IMR-90 (cell line): ENCODE results near the gene NEGR1. TPM values are rescaled to one million over a fixed set of nuclear protein-coding genes. Genes with fewer than 3 reads are reported as not detected.

Source experiments
- ATAC-seq: fragments of 200-7000 bp; cut with Tn5 transposase; 2 replicates; pipeline ENCODE4 v1.9.1; 2020; ENCODE audit warnings: low read depth, mild to moderate bottlenecking, moderate library complexity
- BruUV-seq: library from RNA; stranded (reverse); fragments of 400-500 nt; replicated peaks from 2 replicates; lab custom pipeline; 2021; lab: Mats Ljungman, UMichigan
- CTCF ChIA-PET: fragments of 300-600 bp; formaldehyde crosslinking; extraction: SDS; loops from one replicate; lab custom pipeline; 2021; ENCODE audit warnings: antibody characterized with exemption; lab: Yijun Ruan, JAX
- POLR2A ChIA-PET: fragments of 300-600 bp; sonication (Branson Sonifier 250); formaldehyde crosslinking; loops from one replicate; lab custom pipeline; 2022; ENCODE audit warnings: antibody characterized with exemption; ENCODE audit not compliant: unreplicated experiment; lab: Charles Lee
- DNase-seq: peaks from one replicate; pipeline ENCODE4 v3.0.0; 2013
- H2AFZ ChIP-seq: replicated peaks from 2 replicates; pipeline ENCODE3; 2013; ENCODE audit warnings: low read length, mild to moderate bottlenecking; ENCODE audit not compliant: poor library complexity
- H2AK5ac ChIP-seq: 2 replicates; pipeline ENCODE4 v1.6.1; 2013; ENCODE audit warnings: low read depth, low read length, inconsistent platforms
- H2AK9ac ChIP-seq: replicated peaks from 2 replicates; pipeline ENCODE3; 2013; ENCODE audit warnings: mild to moderate bottlenecking, low read depth, low read length, moderate library complexity; ENCODE audit not compliant: poor library complexity
- H2BK120ac ChIP-seq: 2 replicates; pipeline ENCODE4 v1.6.1; 2013; ENCODE audit warnings: low read depth, low read length, inconsistent platforms
- H2BK15ac ChIP-seq: 3 replicates; pipeline ENCODE4 v1.6.1; 2013; ENCODE audit warnings: low read depth, low read length, inconsistent platforms
- H2BK20ac ChIP-seq: 2 replicates; pipeline ENCODE4 v1.6.1; 2013; ENCODE audit warnings: low read depth, mild to moderate bottlenecking, inconsistent platforms, low read length, moderate library complexity
- H2BK5ac ChIP-seq: 2 replicates; pipeline ENCODE4 v1.6.1; 2013; ENCODE audit warnings: mild to moderate bottlenecking, low read depth, low read length, inconsistent platforms; ENCODE audit not compliant: poor library complexity, severe bottlenecking
- H3K14ac ChIP-seq: replicated peaks from 2 replicates; pipeline ENCODE4 v1.6.1; 2013; ENCODE audit warnings: low read depth, low read length, inconsistent platforms
- H3K18ac ChIP-seq: 2 replicates; pipeline ENCODE4 v1.6.1; 2013; ENCODE audit warnings: low read depth, low read length, control low read depth
- H3K23ac ChIP-seq: 2 replicates; pipeline ENCODE4 v1.6.1; 2013; ENCODE audit warnings: low read depth, low read length, inconsistent platforms
- H3K27ac ChIP-seq: 2 replicates; pipeline ENCODE4 v1.5.1; 2013; ENCODE audit warnings: mild to moderate bottlenecking, control low read depth, low read length; ENCODE audit not compliant: insufficient read depth
- H3K27me3 ChIP-seq: 2 replicates; pipeline ENCODE4 v1.6.1; 2013; ENCODE audit warnings: low read length; ENCODE audit not compliant: control insufficient read depth, insufficient read depth
- H3K36me3 ChIP-seq: 2 replicates; pipeline ENCODE4 v1.6.1; 2013; ENCODE audit warnings: low read length, mixed read lengths; ENCODE audit not compliant: control insufficient read depth, insufficient read depth
- H3K4ac ChIP-seq: 2 replicates; pipeline ENCODE4 v1.6.1; 2013; ENCODE audit warnings: low read depth, low read length, inconsistent platforms
- H3K4me1 ChIP-seq: 2 replicates; pipeline ENCODE4 v1.6.1; 2013; ENCODE audit warnings: low read length, mixed read lengths; ENCODE audit not compliant: control insufficient read depth, insufficient read depth
- H3K4me2 ChIP-seq: 2 replicates; pipeline ENCODE4 v1.6.1; 2013; ENCODE audit warnings: low read depth, mild to moderate bottlenecking, control low read depth, low read length, moderate library complexity
- H3K4me3 ChIP-seq: 2 replicates; pipeline ENCODE4 v1.5.1; 2013; ENCODE audit warnings: low read depth, mild to moderate bottlenecking, control low read depth, low read length, moderate library complexity; ENCODE audit not compliant: insufficient read depth
- H3K56ac ChIP-seq: 2 replicates; pipeline ENCODE4 v1.6.1; 2013; ENCODE audit warnings: low read length, inconsistent platforms; ENCODE audit not compliant: insufficient read depth; ENCODE audit errors: extremely low read depth
- H3K79me1 ChIP-seq, 2 experiments: 2 replicates each; pipeline ENCODE4 v1.6.1; 2013; ENCODE audit warnings: low read length in 2 of 2, inconsistent platforms in 1 of 2, low read depth in 1 of 2
- H3K9ac ChIP-seq: 2 replicates; pipeline ENCODE4 v1.6.1; 2013; ENCODE audit warnings: low read depth, low read length, control low read depth
- H3K9me1 ChIP-seq: 2 replicates; pipeline ENCODE4 v1.6.1; 2013; ENCODE audit warnings: low read length, inconsistent platforms; ENCODE audit not compliant: insufficient read depth
- H3K9me3 ChIP-seq: 2 replicates; pipeline ENCODE4 v1.6.1; 2013; ENCODE audit warnings: low read length; ENCODE audit not compliant: control insufficient read depth, insufficient read depth
- H4K20me1 ChIP-seq: 2 replicates; pipeline ENCODE4 v1.6.1; 2013; ENCODE audit warnings: low read length, inconsistent platforms; ENCODE audit not compliant: insufficient read depth
- H4K5ac ChIP-seq: 2 replicates; pipeline ENCODE4 v1.6.1; 2013; ENCODE audit warnings: mild to moderate bottlenecking, low read depth, low read length, control low read depth
- H4K8ac ChIP-seq, 2 experiments: 2 replicates each; pipeline ENCODE4 v1.6.1; 2013; ENCODE audit warnings: low read depth in 2 of 2, low read length in 2 of 2, control low read depth in 1 of 2, inconsistent platforms in 1 of 2
- H4K91ac ChIP-seq: 2 replicates; pipeline ENCODE4 v1.6.1; 2013; ENCODE audit warnings: low read depth, low read length, inconsistent platforms; ENCODE audit not compliant: insufficient read depth
- POLR2A ChIP-seq: IDR thresholded peaks from 2 replicates; pipeline ENCODE4 v1.6.1; 2012; ENCODE audit warnings: mild to moderate bottlenecking, low read depth, low read length
- RCOR1 ChIP-seq: IDR thresholded peaks from 2 replicates; pipeline ENCODE4 v1.6.1; 2012; ENCODE audit warnings: mild to moderate bottlenecking, low read length, improper control_type of control experiment; ENCODE audit not compliant: insufficient replicate concordance
- SMC3 ChIP-seq: fragments of 150-350 bp; IDR thresholded peaks from 2 replicates; pipeline ENCODE4 v1.6.1; 2016; ENCODE audit warnings: low read depth, mild to moderate bottlenecking, antibody characterized with exemption, low read length, moderate library complexity
- WGBS, 2 experiments: methylation state at CpG; one replicate each; pipeline versions ENCODE4 v1.1.5 to v1.1.7; 2013; ENCODE audit warnings: missing lambda C conversion rate in 2 of 2; ENCODE audit not compliant: insufficient read length in 1 of 2; ENCODE audit errors: extremely low coverage in 2 of 2; 5-methylcytosine and 5-hydroxymethylcytosine counted together
- dilution Hi-C: fragments of 300-500 bp; cut with HindIII; formaldehyde crosslinking; loops from one replicate; pipeline ENCODE4 v1.14.3; 2018; ENCODE audit warnings: low sequenced_read_pairs; ENCODE audit not compliant: unreplicated experiment
- in situ Hi-C: fragments of 300-500 bp; cut with MboI; formaldehyde crosslinking; loops from 3 replicates; pipeline ENCODE4 v1.14.3; 2019; ENCODE audit warnings: low sequenced_read_pairs, inconsistent platforms, mixed read lengths
- intact Hi-C: fragments of 100-400 bp; cut with micrococcal nuclease; formaldehyde crosslinking; loops from 2 replicates; pipeline ENCODE4 v1.10.0; 2022
- polyA plus RNA-seq, 3 experiments: library from polyadenylated mRNA; depleted of rRNA; stranded (reverse); fragments of >200 nt; gene quantifications; 2 replicates each; pipeline ENCODE4 v1.2.3, GENCODE V29; 2012; ENCODE audit warnings: low replicate concordance in 1 of 3
- total RNA-seq: library from RNA; depleted of rRNA; stranded (reverse); fragments of >200 nt; gene quantifications from 2 replicates; pipeline ENCODE4 v1.2.3, GENCODE V29; 2012
- TF ChIP-seq, protein P1 (sequence below): fragments of 150-350 bp; IDR thresholded peaks from 2 replicates; pipeline ENCODE4 v1.6.1; 2016; ENCODE audit warnings: low read depth, mild to moderate bottlenecking, low read length, moderate library complexity, borderline replicate concordance

The NEGR1 gene
- total and polyA plus RNA-seq, 2 of the 4 experiments (the other 2 are of a cell fraction), result 5.1 to 9.1 TPM

- Histone ChIP-seq H3K18ac (no peak overlapping the region), H3K23ac (no peak overlapping the region), H3K4me1 (0 out of 2 replicates have a peak, but pooled peaks cover 1% of the 10 kb centered on the region), H4K5ac (no peak overlapping the region; the same call in 1 of the 2 replicates), H3K56ac (no peak overlapping the region), H3K9me1 (no peaks in the 10 kb centered on the region), H4K20me1 (no peaks in the 10 kb centered on the region), H2AK5ac (no peak overlapping the region), H2BK15ac (no peak overlapping the region), H2BK120ac (no peak overlapping the region), H3K27ac (no peak overlapping the region), H2BK20ac (no peak overlapping the region), H3K36me3 (no peaks in the 10 kb centered on the region), H3K79me1 (no peaks in the 10 kb centered on the region), H4K8ac (no peak overlapping the region), H2AK9ac (no peak overlapping the region), H3K27me3 (no peaks in the 10 kb centered on the region), H2AFZ (no peak overlapping the region), H3K14ac (no peak overlapping the region), H4K91ac (no peak overlapping the region), H3K4ac (no peak overlapping the region), H2BK5ac (no peak overlapping the region), H3K4me2 (no peak overlapping the region), H3K9ac (no peak overlapping the region), H3K4me3 (no peak overlapping the region), H3K9me3 (no peaks in the 10 kb centered on the region)
- WGBS, 2 experiments, result no CpG with 5 or more reads among the region's 1 CpG
- ATAC-seq, result no peak
- no peak for DNase-seq
- TF ChIP-seq, protein P1, sequence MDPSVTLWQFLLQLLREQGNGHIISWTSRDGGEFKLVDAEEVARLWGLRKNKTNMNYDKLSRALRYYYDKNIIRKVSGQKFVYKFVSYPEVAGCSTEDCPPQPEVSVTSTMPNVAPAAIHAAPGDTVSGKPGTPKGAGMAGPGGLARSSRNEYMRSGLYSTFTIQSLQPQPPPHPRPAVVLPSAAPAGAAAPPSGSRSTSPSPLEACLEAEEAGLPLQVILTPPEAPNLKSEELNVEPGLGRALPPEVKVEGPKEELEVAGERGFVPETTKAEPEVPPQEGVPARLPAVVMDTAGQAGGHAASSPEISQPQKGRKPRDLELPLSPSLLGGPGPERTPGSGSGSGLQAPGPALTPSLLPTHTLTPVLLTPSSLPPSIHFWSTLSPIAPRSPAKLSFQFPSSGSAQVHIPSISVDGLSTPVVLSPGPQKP, result no peak
- TF ChIP-seq SMC3, result no peak
- no peak for TF ChIP-seq POLR2A
- no peak for TF ChIP-seq RCOR1
- dilution Hi-C loops (no loop called here), intact Hi-C loops (no loop called here), in situ Hi-C loops (no loop called here)
- BruUV-seq, result no TSS peak
- CTCF ChIA-PET, result interaction anchor here (0.8 kb wide), 1 partner anchor 63 kb away, joined by 3 read pairs; no protein-coding TSS in a partner anchor
- POLR2A ChIA-PET, result no interaction called here
Observed at GRCh38 chr1:71787699-71788098, 494.6 kb downstream of the NEGR1 start.
